HepG2 (cell line): ENCODE results near the gene ELAPOR1. TPM values are rescaled to one million over a fixed set of nuclear protein-coding genes. Genes with fewer than 3 reads are reported as not detected.

Source experiments
- DDIT3 ChIP-seq: sonication (generic); formaldehyde crosslinking; IDR thresholded peaks from 2 replicates; pipeline ENCODE4 v1.4.0; 2020; ENCODE audit warnings: mild to moderate bottlenecking, missing genetic modification reagents
- DRAP1 ChIP-seq: IDR thresholded peaks from 2 replicates; pipeline ENCODE4 v1.6.1; 2016; ENCODE audit warnings: missing genetic modification reagents, missing compliant biosample characterization
- ZEB1 ChIP-seq: IDR thresholded peaks from 2 replicates; pipeline ENCODE4 v1.6.1; 2012; ENCODE audit warnings: mild to moderate bottlenecking, low read depth, inconsistent platforms; ENCODE audit not compliant: insufficient replicate concordance
- ZHX2 ChIP-seq, 2 experiments: sonication (generic) in 1 of 2; formaldehyde crosslinking in 1 of 2; IDR thresholded peaks; 2 replicates each; pipeline versions ENCODE4 v1.6.1 to v1.9.0; 2014 to 2022; ENCODE audit warnings: antibody characterized with exemption in 1 of 2, borderline replicate concordance in 1 of 2, inconsistent platforms in 1 of 2, low read depth in 1 of 2, missing genetic modification reagents in 1 of 2
- ZNF224 ChIP-seq: sonication (generic); formaldehyde crosslinking; IDR thresholded peaks from 2 replicates; pipeline ENCODE4 v1.5.0; 2020; ENCODE audit warnings: mild to moderate bottlenecking, missing genetic modification reagents
- ZNF850 ChIP-seq: sonication (generic); formaldehyde crosslinking; conservative IDR thresholded peaks from 2 replicates; pipeline ENCODE4 v1.9.0; 2021; ENCODE audit warnings: mild to moderate bottlenecking, missing genetic modification reagents
- ZNF879 ChIP-seq: sonication (generic); formaldehyde crosslinking; IDR thresholded peaks from 2 replicates; pipeline ENCODE4 v1.8.1; 2023; ENCODE audit warnings: missing genetic modification reagents
- polyA plus RNA-seq, 8 experiments: library from polyadenylated mRNA; depleted of rRNA in 3 of 8; stranded (reverse) in 7 of 8; unstranded in 1 of 8; fragments of >200 nt; fragmentation: Illumina TruSeq in 4 of 8; extraction: Trizol in 4 of 8; gene quantifications; 2 replicates each; pipeline versions ENCODE4 v1.2.1 to v1.2.3, GENCODE V29; 2011 to 2016; ENCODE audit warnings: low read depth in 4 of 8, missing spikeins in 1 of 8, mixed read lengths in 1 of 8; ENCODE audit not compliant: insufficient read depth in 1 of 8
- total RNA-seq, 5 experiments: library from RNA; depleted of rRNA; stranded (reverse); fragments of >200 nt; fragmentation: Illumina TruSeq; extraction: Trizol; gene quantifications; 2 replicates each; pipeline ENCODE4 v1.2.3, GENCODE V29; 2016; ENCODE audit warnings: low read depth in 1 of 5

ELAPOR1 gene
- total and polyA plus RNA-seq, 2 of the 13 experiments (the other 11 are each of a cell fraction or from before 2014, with no cell fraction given): 0.13 to 0.20 TPM

GRCh38 chr1:109091078-109091838, 22.7 kb upstream of the ELAPOR1 start (continued):
- peak; percentile 80 for TF ChIP-seq DRAP1 (CRISPR knock-in tag)
- TF ChIP-seq ZNF879 (CRISPR knock-in tag): peak; percentile 61; the same call in 1 of the 2 replicates
- peak; percentile 31 for TF ChIP-seq ZEB1
- no peak for TF ChIP-seq DDIT3 (CRISPR knock-in tag)
- no peak for TF ChIP-seq ZNF224 (CRISPR knock-in tag)
- no peak for TF ChIP-seq ZHX2 (IDR thresholded peaks at IDR 0.05; ENCODE audit: low read depth)
- no peak for TF ChIP-seq ZHX2 (CRISPR knock-in tag; IDR thresholded peaks at IDR 0.05; ENCODE audit: borderline replicate concordance)
- 0 out of 2 replicates have a peak, but pooled peaks have one; percentile 68 for TF ChIP-seq ZNF850 (CRISPR knock-in tag)
